SK-N-SH (cell line): Measurements from ENCODE around the gene GABRE. TPM values are rescaled to one million over a fixed set of nuclear protein-coding genes. Genes with fewer than 3 reads are reported as not detected.

Experiments used
- CTCF ChIA-PET: fragments of 300-600, 350-600 bp; formaldehyde crosslinking; extraction: SDS; loops from one replicate; lab custom pipeline; 2021; lab: Yijun Ruan, JAX
- POLR2A ChIA-PET: fragments of 350-600 bp; sonication (Branson Sonifier 250); formaldehyde crosslinking; extraction: SDS; loops from one replicate; lab custom pipeline; 2020; ENCODE audit warnings: antibody characterized with exemption, inconsistent platforms; lab: Yijun Ruan, JAX
- DNase-seq: peaks from one replicate; pipeline ENCODE4 v3.0.0; 2012
- H2AFZ ChIP-seq: fragments of 200-600 bp; sonication (generic); 2 replicates; pipeline ENCODE4 v1.8.1; 2016; ENCODE audit warnings: antibody characterized with exemption, mild to moderate bottlenecking, low read depth
- H3F3A ChIP-seq: fragments of 200-600 bp; sonication (generic); replicated peaks from 2 replicates; pipeline ENCODE3; 2016; ENCODE audit warnings: antibody characterized with exemption, mild to moderate bottlenecking; ENCODE audit not compliant: insufficient read depth
- H3K27ac ChIP-seq, 2 experiments: fragments of 200-500 bp in 1 of 2; fragments of 200-600 bp in 1 of 2; sonication (Bioruptor generic) in 1 of 2; sonication (generic), shearing (Covaris generic) in 1 of 2; 2 replicates each; pipeline versions ENCODE4 v1.5.1 to v1.6.1; 2014 to 2016; ENCODE audit warnings: low read depth in 2 of 2, inconsistent platforms in 1 of 2, low read length in 1 of 2, mild to moderate bottlenecking in 1 of 2, mixed read lengths in 1 of 2
- H3K27me3 ChIP-seq: fragments of 200-600 bp; sonication (generic), shearing (Covaris generic); 2 replicates; pipeline ENCODE4 v1.6.1; 2016; ENCODE audit warnings: mixed run types; ENCODE audit not compliant: insufficient read depth
- H3K36me3 ChIP-seq, 2 experiments: fragments of 200-500 bp in 1 of 2; fragments of 200-600 bp in 1 of 2; sonication (Bioruptor generic) in 1 of 2; sonication (generic) in 1 of 2; replicated peaks in 1 of 2; 2 replicates each; pipeline versions ENCODE3 to v1.5.1; 2014 to 2016; ENCODE audit warnings: low read length in 1 of 2, mild to moderate bottlenecking in 1 of 2; ENCODE audit not compliant: insufficient read depth in 2 of 2, control insufficient read depth in 1 of 2
- H3K4me1 ChIP-seq, 2 experiments: fragments of 200-500 bp in 1 of 2; fragments of 200-600 bp in 1 of 2; sonication (Bioruptor generic) in 1 of 2; sonication (generic), shearing (Covaris generic) in 1 of 2; 2 replicates each; pipeline versions ENCODE4 v1.5.1 to v1.6.1; 2014 to 2016; ENCODE audit warnings: low read depth in 1 of 2, low read length in 1 of 2, mixed run types in 1 of 2; ENCODE audit not compliant: insufficient read depth in 2 of 2, control insufficient read depth in 1 of 2
- H3K4me2 ChIP-seq: fragments of 200-600 bp; sonication (generic), shearing (Covaris generic); 2 replicates; pipeline ENCODE4 v1.6.1; 2017; ENCODE audit warnings: mixed run types
- H3K4me3 ChIP-seq, 2 experiments: fragments of 200-500 bp in 1 of 2; fragments of 200-600 bp in 1 of 2; sonication (Bioruptor generic) in 1 of 2; sonication (generic), shearing (Covaris generic) in 1 of 2; 2 replicates each; pipeline versions ENCODE4 v1.5.1 to v1.8.1; 2014 to 2016; ENCODE audit warnings: low read depth in 2 of 2, inconsistent platforms in 1 of 2, low read length in 1 of 2, mild to moderate bottlenecking in 1 of 2, mixed read lengths in 1 of 2, moderate library complexity in 1 of 2
- H3K79me2 ChIP-seq: fragments of 200-600 bp; sonication (generic); 2 replicates; pipeline ENCODE4 v1.8.1; 2017; ENCODE audit warnings: mild to moderate bottlenecking; ENCODE audit not compliant: insufficient read depth
- H3K9ac ChIP-seq: fragments of 200-600 bp; sonication (generic); 2 replicates; pipeline ENCODE4 v1.6.1; 2017; ENCODE audit warnings: mixed run types
- H3K9me2 ChIP-seq: fragments of 200-600 bp; sonication (generic); 2 replicates; pipeline ENCODE4 v1.6.1; 2017; ENCODE audit warnings: mixed run types
- H3K9me3 ChIP-seq: fragments of 200-600 bp; sonication (generic); 2 replicates; pipeline ENCODE4 v1.6.1; 2017; ENCODE audit warnings: mixed run types, mild to moderate bottlenecking, moderate library complexity
- H4K20me1 ChIP-seq: fragments of 200-600 bp; sonication (generic); 2 replicates; pipeline ENCODE4 v1.6.1; 2017; ENCODE audit warnings: mild to moderate bottlenecking, mixed run types; ENCODE audit not compliant: insufficient read depth
- CHD2 ChIP-seq: fragments of 150-350 bp; IDR thresholded peaks from 2 replicates; pipeline ENCODE4 v1.6.1; 2018; ENCODE audit warnings: low read length; ENCODE audit not compliant: partially characterized antibody
- ELF1 ChIP-seq: IDR thresholded peaks from 2 replicates; pipeline ENCODE4 v1.4.0; 2012
- EP300 ChIP-seq, 2 experiments: IDR thresholded peaks; 2 replicates each; pipeline versions ENCODE4 v1.4.0 to v1.6.1; 2012; ENCODE audit warnings: borderline replicate concordance in 1 of 2, low read depth in 1 of 2, low read length in 1 of 2
- FOSL2 ChIP-seq: IDR thresholded peaks from 2 replicates; pipeline ENCODE4 v1.4.0; 2012; ENCODE audit warnings: low read depth, mild to moderate bottlenecking, moderate library complexity, borderline replicate concordance
- FOXJ3 ChIP-seq: sonication (generic); formaldehyde crosslinking; IDR thresholded peaks from 2 replicates; pipeline ENCODE4 v1.5.1; 2020; ENCODE audit warnings: mild to moderate bottlenecking, missing genetic modification reagents
- FOXM1 ChIP-seq: IDR thresholded peaks from 2 replicates; pipeline ENCODE4 v1.4.0; 2012; ENCODE audit warnings: low read depth, mild to moderate bottlenecking
- GABPA ChIP-seq: IDR thresholded peaks from 2 replicates; pipeline ENCODE4 v1.4.0; 2012; ENCODE audit warnings: low read depth, mild to moderate bottlenecking
- GATA2 ChIP-seq: sonication (generic); formaldehyde crosslinking; IDR thresholded peaks from 2 replicates; pipeline ENCODE4 v1.5.0; 2020; ENCODE audit warnings: mild to moderate bottlenecking, missing genetic modification reagents
- IRF3 ChIP-seq: fragments of 150-350 bp; IDR thresholded peaks from 2 replicates; pipeline ENCODE4 v1.6.1; 2016; ENCODE audit warnings: mild to moderate bottlenecking, low read depth, low read length
- JUND ChIP-seq: IDR thresholded peaks from 2 replicates; pipeline ENCODE4 v1.4.0; 2012
- MEF2A ChIP-seq: IDR thresholded peaks from 2 replicates; pipeline ENCODE4 v1.4.0; 2012; ENCODE audit warnings: low read depth, borderline replicate concordance
- MXI1 ChIP-seq: IDR thresholded peaks from 2 replicates; pipeline ENCODE4 v1.6.1; 2012; ENCODE audit warnings: mild to moderate bottlenecking, low read depth, low read length, improper control_type of control experiment
- NFIC ChIP-seq: IDR thresholded peaks from 2 replicates; pipeline ENCODE4 v1.4.0; 2012; ENCODE audit warnings: borderline replicate concordance
- PBX3 ChIP-seq: IDR thresholded peaks from 2 replicates; pipeline ENCODE4; 2012
- POLR2AphosphoS5 ChIP-seq: IDR thresholded peaks from 2 replicates; pipeline ENCODE4 v1.6.1; 2012; ENCODE audit warnings: low read depth, low read length
- RAD21 ChIP-seq: IDR thresholded peaks from 2 replicates; pipeline ENCODE4 v1.6.1; 2012; ENCODE audit warnings: mild to moderate bottlenecking, low read length
- RXRA ChIP-seq: IDR thresholded peaks from 2 replicates; pipeline ENCODE4 v1.4.0; 2012; ENCODE audit warnings: low read depth, mild to moderate bottlenecking, borderline replicate concordance
- SMC3 ChIP-seq: IDR thresholded peaks from 2 replicates; pipeline ENCODE4 v1.6.1; 2012; ENCODE audit warnings: low read depth, low read length, improper control_type of control experiment
- TAF1 ChIP-seq: IDR thresholded peaks from 2 replicates; pipeline ENCODE4 v1.6.1; 2012; ENCODE audit warnings: low read depth, mild to moderate bottlenecking, low read length, moderate library complexity, borderline replicate concordance
- TEAD4 ChIP-seq: IDR thresholded peaks from 2 replicates; pipeline ENCODE4 v1.4.0; 2012; ENCODE audit warnings: mild to moderate bottlenecking, borderline replicate concordance; ENCODE audit not compliant: insufficient read depth
- YY1 ChIP-seq: IDR thresholded peaks from 2 replicates; pipeline ENCODE4 v1.4.0; 2012; ENCODE audit warnings: low read depth, mild to moderate bottlenecking
- ZBTB33 ChIP-seq: IDR thresholded peaks from 2 replicates; pipeline ENCODE4 v1.4.0; 2012; ENCODE audit warnings: low read depth, borderline replicate concordance
- WGBS: methylation state at CpG from one replicate; pipeline ENCODE4 v1.1.6; 2017; ENCODE audit warnings: low lambda C conversion rate; 5-methylcytosine and 5-hydroxymethylcytosine counted together
- polyA plus RNA-seq, 3 experiments: library from polyadenylated mRNA; depleted of rRNA; stranded (reverse); fragments of >200 nt; gene quantifications; 2 replicates each; pipeline ENCODE4 v1.2.3, GENCODE V29; 2012

The GABRE gene
- polyA plus RNA-seq, 1 of the 3 experiments (the other 2 are of a cell fraction): 8.1 TPM

- TF ChIP-seq IRF3 (no peak), MEF2A (no peak), RXRA (no peak), ELF1 (no peak), NFIC (no peak), TEAD4 (no peak), EP300 (IDR thresholded peaks at IDR 0.05; ENCODE audit: borderline replicate concordance in 1 of 2, low read depth in 1 of 2, low read length in 1 of 2) (no peak), JUND (no peak), FOSL2 (no peak), FOXM1 (no peak)
Measured at GRCh38 chrX:151912221-151912620, 62.3 kb downstream of the GABRE start (continued).

- no peak for TF ChIP-seq GABPA
- no peak for TF ChIP-seq YY1
- no peak for TF ChIP-seq TAF1
- no peak for TF ChIP-seq SMC3
- no peak for TF ChIP-seq TEAD4
- no peak for TF ChIP-seq PBX3
- TF ChIP-seq CHD2: no peak
- TF ChIP-seq RXRA: no peak
- TF ChIP-seq RAD21: no peak
- no peak for TF ChIP-seq MXI1
- TF ChIP-seq JUND: no peak
- no peak for TF ChIP-seq ZBTB33
- no peak for TF ChIP-seq FOXM1
- no peak for TF ChIP-seq GATA2 (CRISPR knock-in tag)
- TF ChIP-seq FOXJ3 (CRISPR knock-in tag): no peak
- TF ChIP-seq NFIC: no peak
- no peak for TF ChIP-seq EP300 (IDR thresholded peaks at IDR 0.05; ENCODE audit: borderline replicate concordance in 1 of 2, low read depth in 1 of 2, low read length in 1 of 2)
- TF ChIP-seq POLR2AphosphoS5: no peak
- no peak overlapping the region for H2AFZ ChIP-seq
- CTCF ChIA-PET: no interaction called here
Measured at GRCh38 chrX:151904989-151905388, 69.5 kb downstream of the GABRE start.

More at GRCh38 chrX:151904989-151905388, 69.5 kb downstream of the GABRE start:
- WGBS: 30% methylated on average over 12 of the region's 12 CpGs
- no peak for DNase-seq
- Histone ChIP-seq H3K27ac (no peak overlapping the region), H3K9ac (no peak overlapping the region), H3K4me2 (no peak overlapping the region), H3K79me2 (no peaks in the 10 kb centered on the region), H4K20me1 (no peaks in the 10 kb centered on the region), H3K9me3 (no peaks in the 10 kb centered on the region), H3K36me3 (no peaks in the 10 kb centered on the region), H3K27me3 (no peaks in the 10 kb centered on the region), H3K9me2 (no peaks in the 10 kb centered on the region), H3K4me1 (peaks cover 0 to 8% of the 10 kb centered on the region in 2 experiments; a peak in 1 of 4 replicates), H3F3A (peaks cover 8% of the 10 kb centered on the region), H3K4me3 (no peak overlapping the region)
- POLR2A ChIA-PET: no interaction called here
